Measurements from ENCODE around the gene OVCA2. TPM values are rescaled to one million over a fixed set of nuclear protein-coding genes. Genes with fewer than 3 reads are reported as not detected.
A peak's percentile ranks its signal among the peaks of the same experiment; 100 is the strongest.

The OVCA2 gene
- total RNA-seq, 1 donor from 2014 or later = 24.8 TPM

GRCh38 chr17:2077040-2077439 lies 35.2 kb downstream of the OVCA2 start:
- no peak for DNase-seq (ENCODE audit: low spot score in 2 of 2, unreplicated experiment in 2 of 2)
- peaks cover 21% of the 10 kb centered on the region for H3K36me3 Mint-ChIP-seq
- H3K4me1 Mint-ChIP-seq = peaks cover 57% of the 10 kb centered on the region
- no peaks in the 10 kb centered on the region for H3K9me3 Mint-ChIP-seq
- no peaks in the 10 kb centered on the region for H3K27me3 Mint-ChIP-seq (ENCODE audit: low read depth)
- no peak for TF ChIP-seq CTCF (IDR thresholded peaks at IDR 0.05; ENCODE audit: unreplicated experiment)
- peak overlapping the region; percentile 6 for H3K4me3 Mint-ChIP-seq
- peak overlapping the region; percentile 97 for H3K27ac Mint-ChIP-seq

GRCh38 chr17:2081564-2081963 lies 39.7 kb downstream of the OVCA2 start:
- Mint-ChIP-seq H3K9me3 (no peaks in the 10 kb centered on the region), H3K27me3 (ENCODE audit: low read depth) (no peaks in the 10 kb centered on the region), H3K4me1 (peaks cover 63% of the 10 kb centered on the region), H3K36me3 (peaks cover 17% of the 10 kb centered on the region), H3K27ac (peak overlapping the region; percentile 80), H3K4me3 (no peak overlapping the region)
- no peak for DNase-seq (ENCODE audit: low spot score in 2 of 2, unreplicated experiment in 2 of 2)
- TF ChIP-seq CTCF (IDR thresholded peaks at IDR 0.05; ENCODE audit: unreplicated experiment) = no peak

- DNase-seq (ENCODE audit: low spot score in 2 of 2, unreplicated experiment in 2 of 2) = no peak
- Mint-ChIP-seq H3K27me3 (ENCODE audit: low read depth) (no peaks in the 10 kb centered on the region), H3K4me3 (no peak overlapping the region), H3K36me3 (peaks cover 17% of the 10 kb centered on the region), H3K4me1 (peaks cover 62% of the 10 kb centered on the region), H3K9me3 (no peaks in the 10 kb centered on the region), H3K27ac (peak overlapping the region; percentile 80)
- TF ChIP-seq CTCF (IDR thresholded peaks at IDR 0.05; ENCODE audit: unreplicated experiment) = no peak
These were observed 40.4 kb downstream of the OVCA2 start for GRCh38 chr17:2082003-2082781.

GRCh38 chr17:2083613-2084035 lies 41.8 kb downstream of the OVCA2 start:
- Mint-ChIP-seq H3K4me1 (peaks cover 62% of the 10 kb centered on the region), H3K27me3 (ENCODE audit: low read depth) (no peaks in the 10 kb centered on the region), H3K4me3 (no peak overlapping the region), H3K36me3 (peaks cover 11% of the 10 kb centered on the region), H3K9me3 (no peaks in the 10 kb centered on the region), H3K27ac (peak overlapping the region; percentile 96)
- no peak for DNase-seq (ENCODE audit: low spot score in 2 of 2, unreplicated experiment in 2 of 2)
- no peak for TF ChIP-seq CTCF (IDR thresholded peaks at IDR 0.05; ENCODE audit: unreplicated experiment)

- DNase-seq (ENCODE audit: low spot score in 2 of 2, unreplicated experiment in 2 of 2) = no peak
- H3K27me3 Mint-ChIP-seq (ENCODE audit: low read depth) = no peaks in the 10 kb centered on the region
- peaks cover 8% of the 10 kb centered on the region for H3K36me3 Mint-ChIP-seq
- H3K9me3 Mint-ChIP-seq = no peaks in the 10 kb centered on the region
- peaks cover 67% of the 10 kb centered on the region for H3K4me1 Mint-ChIP-seq
- H3K27ac Mint-ChIP-seq = peak overlapping the region; percentile 96
- H3K4me3 Mint-ChIP-seq = no peak overlapping the region
- no peak for TF ChIP-seq CTCF (IDR thresholded peaks at IDR 0.05; ENCODE audit: unreplicated experiment)
These were observed 42.4 kb downstream of the OVCA2 start for GRCh38 chr17:2084036-2084765.
